Skeletal muscle satellite cell (primary cell): ENCODE data around the gene RNF217.
A peak's percentile ranks its signal among the peaks of the same experiment; 100 is the strongest.

Source experiments
- H3K27me3 ChIP-seq: 2 replicates; pipeline ENCODE4 v1.7.0; 2013; ENCODE audit warnings: low read length; ENCODE audit not compliant: control insufficient read depth, insufficient read depth
- H3K36me3 ChIP-seq: 2 replicates; pipeline ENCODE4 v1.7.0; 2013; ENCODE audit warnings: mild to moderate bottlenecking, control low read depth, low read length; ENCODE audit not compliant: insufficient read depth
- H3K4me1 ChIP-seq: 2 replicates; pipeline ENCODE4 v1.7.0; 2013; ENCODE audit warnings: low read length; ENCODE audit not compliant: control insufficient read depth, insufficient read depth
- H3K4me2 ChIP-seq: 2 replicates; pipeline ENCODE4 v1.7.0; 2013; ENCODE audit warnings: mild to moderate bottlenecking, low read length
- H3K4me3 ChIP-seq: 2 replicates; pipeline ENCODE4 v1.7.0; 2013; ENCODE audit warnings: low read length
- H3K9ac ChIP-seq: 2 replicates; pipeline ENCODE4 v1.7.0; 2013; ENCODE audit warnings: mild to moderate bottlenecking, low read depth, low read length, moderate library complexity
- H3K9me3 ChIP-seq: replicated peaks from 2 replicates; pipeline ENCODE4 v1.7.0; 2013; ENCODE audit warnings: mild to moderate bottlenecking, control low read depth, low read length

RNF217 gene

DNA sequence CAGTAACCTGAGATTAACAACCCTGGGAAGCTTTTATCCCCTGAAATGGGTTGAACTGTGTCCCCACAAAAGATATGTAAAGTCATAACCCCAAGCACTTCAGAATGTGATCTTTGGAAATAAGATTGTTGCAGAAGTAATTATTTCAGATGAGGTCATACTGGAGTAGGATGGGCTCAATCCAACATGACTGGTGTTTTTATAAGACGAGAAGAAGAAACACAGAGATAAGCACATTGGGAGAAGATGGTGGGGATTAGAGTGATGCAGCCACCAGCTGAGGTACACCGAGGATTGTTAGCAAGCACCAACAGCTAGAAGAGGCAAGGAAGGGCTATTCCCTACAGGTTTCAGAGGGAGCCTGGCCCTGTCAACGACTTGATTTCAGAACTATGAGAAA is 12.5 kb upstream of the RNF217 start:
- Histone ChIP-seq H3K9ac (no peak overlapping the region), H3K36me3 (no peaks in the 10 kb centered on the region), H3K4me2 (no peak overlapping the region), H3K27me3 (no peaks in the 10 kb centered on the region), H3K4me1 (peaks cover 19% of the 10 kb centered on the region), H3K4me3 (no peak overlapping the region), H3K9me3 (no peaks in the 10 kb centered on the region)

GRCh38 chr6:124953808-124954207 is 8.4 kb upstream of the RNF217 start:
- Histone ChIP-seq H3K4me3 (no peak overlapping the region), H3K27me3 (no peaks in the 10 kb centered on the region), H3K4me1 (peaks cover 16% of the 10 kb centered on the region), H3K9ac (no peak overlapping the region), H3K4me2 (no peak overlapping the region), H3K36me3 (no peaks in the 10 kb centered on the region), H3K9me3 (no peaks in the 10 kb centered on the region)

GRCh38 chr6:124955108-124955856 is 7.0 kb upstream of the RNF217 start:
- Histone ChIP-seq H3K4me3 (no peak overlapping the region), H3K4me2 (no peak overlapping the region), H3K36me3 (no peaks in the 10 kb centered on the region), H3K9ac (no peak overlapping the region), H3K9me3 (no peaks in the 10 kb centered on the region), H3K4me1 (peaks cover 14% of the 10 kb centered on the region), H3K27me3 (no peaks in the 10 kb centered on the region)

DNA sequence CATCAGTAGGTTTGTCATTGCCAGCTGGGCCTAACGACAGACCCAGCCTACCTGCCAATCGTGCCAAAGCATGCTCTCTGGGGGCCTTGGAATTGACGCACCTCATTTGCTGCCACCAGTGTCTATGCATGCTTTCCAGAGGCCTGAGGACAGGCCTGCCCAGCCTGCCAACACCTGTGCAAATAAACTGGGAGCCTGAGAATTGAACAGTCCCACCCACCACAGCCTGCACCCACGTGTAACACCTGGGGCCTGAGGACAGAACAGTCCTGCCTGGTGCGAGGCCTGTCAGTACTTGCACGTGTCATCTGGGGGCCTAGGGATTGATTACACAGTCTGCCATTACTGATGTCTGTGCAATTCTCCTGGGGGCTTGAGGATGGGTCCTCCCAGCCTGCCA is 6.2 kb upstream of the RNF217 start:
- peaks cover 21% of the 10 kb centered on the region for H3K4me1 ChIP-seq
- H3K27me3 ChIP-seq: no peaks in the 10 kb centered on the region
- H3K4me3 ChIP-seq: no peak overlapping the region

DNA sequence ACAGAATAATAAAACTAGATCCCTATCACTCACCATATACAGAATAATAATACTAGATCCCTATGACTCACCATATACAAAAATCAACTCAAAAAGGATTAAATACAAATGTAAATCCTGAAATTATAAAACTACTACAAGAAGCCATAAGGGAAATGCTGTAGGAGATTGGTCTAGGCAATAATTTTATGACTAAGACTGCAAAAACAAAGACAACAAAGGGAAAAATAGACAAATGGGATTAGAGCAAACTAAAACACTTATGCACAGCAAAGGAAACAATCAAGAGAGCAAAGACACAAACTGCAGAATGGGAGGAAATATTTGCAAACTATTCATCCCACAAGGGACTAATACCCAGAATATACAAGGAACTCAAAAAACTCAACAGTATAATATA is 4.1 kb upstream of the RNF217 start:
- H3K4me3 ChIP-seq: no peak overlapping the region
- H3K9me3 ChIP-seq: no peaks in the 10 kb centered on the region
- no peak overlapping the region for H3K4me2 ChIP-seq
- no peaks in the 10 kb centered on the region for H3K36me3 ChIP-seq
- no peak overlapping the region for H3K9ac ChIP-seq
- H3K27me3 ChIP-seq: no peaks in the 10 kb centered on the region
- H3K4me1 ChIP-seq: peaks cover 24% of the 10 kb centered on the region

More for the DNA sequence above, 6.2 kb upstream of the RNF217 start:
- H3K9ac ChIP-seq: no peak overlapping the region
- H3K4me2 ChIP-seq: no peak overlapping the region
- H3K9me3 ChIP-seq: no peaks in the 10 kb centered on the region
- no peaks in the 10 kb centered on the region for H3K36me3 ChIP-seq

- peaks cover 24% of the 10 kb centered on the region for H3K4me1 ChIP-seq
- H3K9ac ChIP-seq: no peak overlapping the region
- no peak overlapping the region for H3K4me2 ChIP-seq
- H3K27me3 ChIP-seq: no peaks in the 10 kb centered on the region
- H3K4me3 ChIP-seq: no peak overlapping the region
- H3K9me3 ChIP-seq: no peaks in the 10 kb centered on the region
- no peaks in the 10 kb centered on the region for H3K36me3 ChIP-seq
These were observed 3.4 kb upstream of the RNF217 start for GRCh38 chr6:124958759-124959354.

GRCh38 chr6:124960757-124961463 is 1.3 kb upstream of the RNF217 start:
- Histone ChIP-seq H3K9ac (peak overlapping the region; percentile 89), H3K9me3 (no peaks in the 10 kb centered on the region), H3K4me1 (peaks cover 35% of the 10 kb centered on the region), H3K27me3 (no peaks in the 10 kb centered on the region), H3K36me3 (peaks cover under 1% of the 10 kb centered on the region), H3K4me2 (peak overlapping the region; percentile 85), H3K4me3 (peak overlapping the region; percentile 83)

GRCh38 chr6:124961464-124961776 is 817 bp upstream of the RNF217 start:
- Histone ChIP-seq H3K4me2 (peak overlapping the region; percentile 85), H3K36me3 (peaks cover 4% of the 10 kb centered on the region), H3K9me3 (no peaks in the 10 kb centered on the region), H3K9ac (peak overlapping the region; percentile 89), H3K4me3 (peak overlapping the region; percentile 83), H3K4me1 (peaks cover 40% of the 10 kb centered on the region), H3K27me3 (no peaks in the 10 kb centered on the region)

DNA sequence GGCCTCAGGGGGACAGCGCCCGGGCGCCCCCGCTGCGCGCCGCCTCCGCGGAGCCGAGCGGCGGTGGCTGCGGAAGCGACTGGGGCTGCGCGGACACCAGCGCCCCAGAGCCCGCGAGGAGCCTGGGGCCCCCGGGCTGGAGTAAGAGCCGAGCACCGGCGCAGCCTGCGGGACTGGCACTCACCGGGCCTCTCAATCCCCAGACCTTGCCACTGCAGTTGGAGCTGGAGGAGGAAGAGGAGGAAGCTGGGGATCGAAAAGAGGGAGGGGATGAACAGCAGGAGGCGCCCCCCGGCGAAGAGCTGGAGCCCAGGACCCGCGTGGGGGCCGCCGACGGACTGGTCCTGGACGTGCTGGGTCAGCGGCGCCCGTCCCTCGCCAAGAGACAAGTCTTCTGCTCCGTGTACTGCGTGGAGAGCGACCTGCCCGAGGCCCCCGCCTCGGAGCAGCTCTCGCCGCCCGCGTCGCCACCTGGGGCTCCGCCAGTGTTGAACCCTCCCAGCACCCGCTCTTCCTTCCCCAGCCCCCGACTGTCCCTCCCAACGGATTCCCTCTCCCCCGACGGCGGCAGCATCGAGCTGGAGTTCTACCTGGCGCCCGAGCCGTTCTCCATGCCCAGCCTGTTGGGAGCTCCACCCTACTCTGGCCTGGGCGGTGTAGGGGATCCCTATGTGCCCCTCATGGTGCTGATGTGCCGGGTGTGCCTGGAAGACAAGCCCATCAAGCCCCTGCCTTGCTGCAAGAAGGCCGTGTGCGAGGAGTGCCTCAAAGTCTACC is 590 bp downstream of the RNF217 start:
- Histone ChIP-seq H3K9ac (peak overlapping the region; percentile 89), H3K4me3 (peak overlapping the region; percentile 83), H3K36me3 (peaks cover 5% of the 10 kb centered on the region), H3K9me3 (no peaks in the 10 kb centered on the region), H3K27me3 (no peaks in the 10 kb centered on the region), H3K4me1 (peaks cover 51% of the 10 kb centered on the region), H3K4me2 (peak overlapping the region; percentile 85)

GRCh38 chr6:124963416-124963785 is 1.2 kb downstream of the RNF217 start:
- Histone ChIP-seq H3K9ac (peak overlapping the region; percentile 89), H3K36me3 (peaks cover 10% of the 10 kb centered on the region), H3K9me3 (no peaks in the 10 kb centered on the region), H3K4me3 (peak overlapping the region; percentile 83), H3K27me3 (no peaks in the 10 kb centered on the region), H3K4me2 (peak overlapping the region; percentile 85), H3K4me1 (peaks cover 47% of the 10 kb centered on the region)
